HCEC 1CT (cell line): ENCODE results near the gene NKAIN1.
"Not testable (repeated sequence)": the region's sequence is repeated elsewhere in the genome, so short reads cannot be mapped to it uniquely, and the experiment has no call there.

Experiments
- DNase-seq: peaks from one replicate; pipeline ENCODE4 v3.0.0-alpha.2; 2017

Gene NKAIN1

GRCh38 chr1:31232689-31233088 lies 7.0 kb downstream of the NKAIN1 start:
- no peak for DNase-seq

- DNase-seq, result no peak
Observed at GRCh38 chr1:31231802-31232201, 7.9 kb downstream of the NKAIN1 start.

- no peak for DNase-seq
Observed at GRCh38 chr1:31230378-31230777, 9.3 kb downstream of the NKAIN1 start.

- no peak for DNase-seq
Observed at GRCh38 chr1:31228986-31229385, 10.7 kb downstream of the NKAIN1 start.

GRCh38 chr1:31227891-31228568 lies 11.7 kb downstream of the NKAIN1 start:
- DNase-seq, result no peak

- no peak for DNase-seq
Observed at GRCh38 chr1:31224068-31224467, 15.6 kb downstream of the NKAIN1 start.

- DNase-seq, result no peak
Observed at GRCh38 chr1:31222176-31222575, 17.5 kb downstream of the NKAIN1 start.

GRCh38 chr1:31221072-31221471 lies 18.6 kb downstream of the NKAIN1 start:
- DNase-seq, result no peak

GRCh38 chr1:31219489-31219888 lies 20.2 kb downstream of the NKAIN1 start:
- DNase-seq, result no peak

- no peak for DNase-seq
Observed at GRCh38 chr1:31218705-31219104, 21.0 kb downstream of the NKAIN1 start.

- no peak for DNase-seq
Observed at GRCh38 chr1:31216016-31216415, 23.7 kb downstream of the NKAIN1 start.

- no peak for DNase-seq
Observed at GRCh38 chr1:31215065-31215570, 24.6 kb downstream of the NKAIN1 start.

GRCh38 chr1:31214316-31215064 lies 25.2 kb downstream of the NKAIN1 start:
- DNase-seq, result no peak

- no peak for DNase-seq
Observed at GRCh38 chr1:31208361-31208945, 31.2 kb downstream of the NKAIN1 start.

- DNase-seq, result no peak
Observed at GRCh38 chr1:31207569-31207968, 32.1 kb downstream of the NKAIN1 start.

GRCh38 chr1:31207046-31207445 lies 32.6 kb downstream of the NKAIN1 start:
- no peak for DNase-seq

GRCh38 chr1:31203215-31203614 lies 36.5 kb downstream of the NKAIN1 start:
- no peak for DNase-seq

GRCh38 chr1:31201931-31202360 lies 37.7 kb downstream of the NKAIN1 start:
- DNase-seq, result no peak

GRCh38 chr1:31199949-31200348 lies 39.7 kb downstream of the NKAIN1 start:
- no peak for DNase-seq

GRCh38 chr1:31199236-31199790 lies 40.4 kb downstream of the NKAIN1 start:
- no peak for DNase-seq

- DNase-seq, result no peak
Observed at GRCh38 chr1:31198600-31198999, 41.1 kb downstream of the NKAIN1 start.

GRCh38 chr1:31198150-31198549 lies 41.5 kb downstream of the NKAIN1 start:
- DNase-seq, result no peak

GRCh38 chr1:31196685-31197084 lies 43.0 kb downstream of the NKAIN1 start:
- peak; percentile 86 for DNase-seq

GRCh38 chr1:31195267-31195666 lies 44.4 kb downstream of the NKAIN1 start:
- DNase-seq, result not testable (repeated sequence)
